A549 (cell line): ENCODE measurements around the gene PTPN14. TPM values are rescaled to one million over a fixed set of nuclear protein-coding genes. Genes with fewer than 3 reads are reported as not detected.

Experiments used
- ATAC-seq, 2 experiments: fragments of 200-7000 bp in 1 of 2; fragments of >200 bp in 1 of 2; cut with Nextera tagmentation in 1 of 2; cut with Tn5 transposase in 1 of 2; 3 replicates each; pipeline versions ENCODE4 v1.8.0 to v1.9.1; 2018 to 2020; ENCODE audit warnings: mild to moderate bottlenecking in 1 of 2, moderate library complexity in 1 of 2
- CTCF ChIA-PET: fragments of 300-600 bp; sonication (Branson Sonifier 250); formaldehyde crosslinking; extraction: SDS; loops from one replicate; lab custom pipeline; 2021; ENCODE audit warnings: antibody characterized with exemption, inconsistent platforms; lab: Yijun Ruan, JAX
- POLR2A ChIA-PET: fragments of 350-600 bp; formaldehyde crosslinking; extraction: SDS; loops from one replicate; lab custom pipeline; 2021; ENCODE audit warnings: antibody characterized with exemption, inconsistent platforms; lab: Yijun Ruan, JAX
- DNase-seq, 2 experiments: peaks; one replicate each; pipeline versions ENCODE4 v3.0.0 to v3.0.0-alpha.2; 2011 to 2016; ENCODE audit warnings: low read depth in 1 of 2, low spot score in 1 of 2
- FAIRE-seq: peaks from 2 replicates; lab custom pipeline; 2011; peaks lifted over from hg19 to GRCh38; lab: Jason Lieb, UNC
- H3K27ac ChIP-seq, 2 experiments: fragments of >200 bp; sonication (Bioruptor Twin); formaldehyde crosslinking; 3 replicates each; pipeline ENCODE4 v1.5.1; 2016 to 2017
- H3K4me1 ChIP-seq: fragments of >200 bp; sonication (Bioruptor Twin); formaldehyde crosslinking; 3 replicates; pipeline ENCODE4 v1.6.1; 2016
- H3K4me2 ChIP-seq: fragments of >200 bp; sonication (Bioruptor Twin); formaldehyde crosslinking; 3 replicates; pipeline ENCODE4 v1.6.1; 2016
- H3K4me3 ChIP-seq: fragments of >200 bp; sonication (Bioruptor Twin); formaldehyde crosslinking; 3 replicates; pipeline ENCODE4 v1.5.1; 2016
- H3K9me3 ChIP-seq: fragments of >200 bp; sonication (Bioruptor Twin); formaldehyde crosslinking; 3 replicates; pipeline ENCODE4 v1.6.1; 2016
- ATOH8 ChIP-seq: fragments of 250-450 bp; sonication (Bioruptor Pico); IDR thresholded peaks from 2 replicates; pipeline ENCODE4 v1.5.0; 2020; ENCODE audit warnings: low read depth, mild to moderate bottlenecking, moderate library complexity
- BCL3 ChIP-seq: fragments of >200 bp; sonication (Bioruptor Twin); formaldehyde crosslinking; IDR thresholded peaks from 3 replicates; pipeline ENCODE4 v1.6.1; 2016
- CBX2 ChIP-seq: fragments of 200-600 bp; sonication (generic); IDR thresholded peaks from 2 replicates; pipeline ENCODE4 v1.6.1; 2016; ENCODE audit warnings: low read depth, mild to moderate bottlenecking, borderline replicate concordance
- CBX8 ChIP-seq: fragments of 200-600 bp; sonication (generic); IDR thresholded peaks from 2 replicates; pipeline ENCODE4 v1.6.1; 2016
- CHD2 ChIP-seq: fragments of 150-350 bp; IDR thresholded peaks from 2 replicates; pipeline ENCODE4 v1.6.1; 2014; ENCODE audit warnings: low read length; ENCODE audit not compliant: partially characterized antibody
- EHMT2 ChIP-seq: fragments of 200-600 bp; sonication (generic); IDR thresholded peaks from 2 replicates; pipeline ENCODE4 v1.6.1; 2016; ENCODE audit warnings: antibody characterized with exemption, low read depth, mild to moderate bottlenecking, moderate library complexity
- FOXS1 ChIP-seq: fragments of 250-450 bp; sonication (Bioruptor Pico); IDR thresholded peaks from 2 replicates; pipeline ENCODE4 v1.5.0; 2020; ENCODE audit warnings: mild to moderate bottlenecking, moderate library complexity
- HDAC2 ChIP-seq: fragments of 200-600 bp; sonication (generic); IDR thresholded peaks from 2 replicates; pipeline ENCODE4 v1.6.1; 2016
- HOXB5 ChIP-seq: fragments of 250-450 bp; sonication (Bioruptor Pico); IDR thresholded peaks from 2 replicates; pipeline ENCODE4 v1.5.0; 2020; ENCODE audit warnings: mild to moderate bottlenecking, moderate library complexity
- JUN ChIP-seq, 2 experiments: fragments of >200 bp; sonication (Bioruptor Twin); formaldehyde crosslinking; IDR thresholded peaks; 2 replicates in 1 of 2; 3 replicates in 1 of 2; pipeline ENCODE4 v1.6.1; 2016 to 2017
- KDM5A ChIP-seq: fragments of 200-600 bp; sonication (generic); IDR thresholded peaks from 2 replicates; pipeline ENCODE4 v1.6.1; 2016; ENCODE audit warnings: antibody characterized with exemption, mild to moderate bottlenecking
- MYC ChIP-seq: IDR thresholded peaks from 2 replicates; pipeline ENCODE4 v1.6.1; 2012; ENCODE audit warnings: mild to moderate bottlenecking, inconsistent platforms, low read length, improper control_type of control experiment, borderline replicate concordance
- NR3C1 ChIP-seq: fragments of >200 bp; sonication (Bioruptor Twin); formaldehyde crosslinking; IDR thresholded peaks from 3 replicates; pipeline ENCODE4 v1.6.1; 2017
- PBX3 ChIP-seq: IDR thresholded peaks from 2 replicates; pipeline ENCODE4 v1.6.1; 2012
- PHF8 ChIP-seq: fragments of 200-600 bp; sonication (generic); IDR thresholded peaks from 2 replicates; pipeline ENCODE4 v1.6.1; 2016; ENCODE audit warnings: low read depth, mild to moderate bottlenecking, antibody characterized with exemption, moderate library complexity, borderline replicate concordance
- POLR2A ChIP-seq: IDR thresholded peaks from 2 replicates; pipeline ENCODE4 v1.6.1; 2012; ENCODE audit warnings: mild to moderate bottlenecking, low read length
- RFX5 ChIP-seq: fragments of 450-650 bp; IDR thresholded peaks from 2 replicates; pipeline ENCODE4 v1.7.1; 2014; ENCODE audit warnings: antibody characterized with exemption, mild to moderate bottlenecking, moderate library complexity
- SMC3 ChIP-seq: fragments of >200 bp; sonication (Bioruptor Twin); formaldehyde crosslinking; IDR thresholded peaks from 3 replicates; pipeline ENCODE4 v1.6.1; 2018; ENCODE audit warnings: inconsistent platforms
- ZC3H11A ChIP-seq: fragments of 450-650 bp; IDR thresholded peaks from 2 replicates; pipeline ENCODE4 v1.6.1; 2014; ENCODE audit warnings: antibody characterized with exemption, mild to moderate bottlenecking
- ZNF302 ChIP-seq: fragments of 250-450 bp; sonication (Bioruptor Pico); IDR thresholded peaks from 2 replicates; pipeline ENCODE4 v1.9.0; 2021; ENCODE audit warnings: inconsistent platforms, mild to moderate bottlenecking, moderate library complexity
- WGBS: methylation state at CpG from one replicate; pipeline ENCODE4 v1.1.6; 2017; ENCODE audit errors: missing lambda C conversion rate; 5-methylcytosine and 5-hydroxymethylcytosine counted together
- polyA plus RNA-seq, 4 experiments: library from polyadenylated mRNA; depleted of rRNA in 3 of 4; stranded (reverse); fragments of >200 nt; fragmentation: RNase III in 1 of 4; extraction: RNeasy Plus Mini Kit Qiagen cat#74134 plus additional on column Dnase treatment in 1 of 4; gene quantifications; 2 replicates in 3 of 4; 3 replicates in 1 of 4; pipeline ENCODE4 v1.2.3, GENCODE V29; 2011 to 2017
- TF ChIP-seq, protein P1 (sequence below): fragments of 250-450 bp; sonication (Bioruptor Pico); IDR thresholded peaks from 2 replicates; pipeline ENCODE4 v1.5.0; 2021; ENCODE audit warnings: mild to moderate bottlenecking, moderate library complexity, borderline replicate concordance
- TF ChIP-seq, protein P2 (sequence below): fragments of 450-650 bp; IDR thresholded peaks from 2 replicates; pipeline ENCODE4 v1.6.1; 2014; ENCODE audit warnings: antibody characterized with exemption
- TF ChIP-seq, protein P3 (sequence below): fragments of >200 bp; sonication (Bioruptor Twin); formaldehyde crosslinking; IDR thresholded peaks from 2 replicates; pipeline ENCODE4 v1.6.1; 2016

PTPN14 gene
- polyA plus RNA-seq, 2 of the 4 experiments (the other 2 are of a cell fraction), result 9.2 to 10.0 TPM

- H3K4me3 ChIP-seq, result no peak overlapping the region
- POLR2A ChIA-PET, result no interaction called here
- 79% methylated on average over 5 of the region's 5 CpGs for WGBS
- peaks cover 22% of the 10 kb centered on the region for H3K4me1 ChIP-seq
- CTCF ChIA-PET, result interaction anchor here (0.7 to 1.3 kb wide), 3 partner anchors 12 to 159 kb away, joined by 3 to 4 read pairs (median 3); no protein-coding TSS in a partner anchor
- TF ChIP-seq KDM5A, result no peak
- TF ChIP-seq, protein P1, sequence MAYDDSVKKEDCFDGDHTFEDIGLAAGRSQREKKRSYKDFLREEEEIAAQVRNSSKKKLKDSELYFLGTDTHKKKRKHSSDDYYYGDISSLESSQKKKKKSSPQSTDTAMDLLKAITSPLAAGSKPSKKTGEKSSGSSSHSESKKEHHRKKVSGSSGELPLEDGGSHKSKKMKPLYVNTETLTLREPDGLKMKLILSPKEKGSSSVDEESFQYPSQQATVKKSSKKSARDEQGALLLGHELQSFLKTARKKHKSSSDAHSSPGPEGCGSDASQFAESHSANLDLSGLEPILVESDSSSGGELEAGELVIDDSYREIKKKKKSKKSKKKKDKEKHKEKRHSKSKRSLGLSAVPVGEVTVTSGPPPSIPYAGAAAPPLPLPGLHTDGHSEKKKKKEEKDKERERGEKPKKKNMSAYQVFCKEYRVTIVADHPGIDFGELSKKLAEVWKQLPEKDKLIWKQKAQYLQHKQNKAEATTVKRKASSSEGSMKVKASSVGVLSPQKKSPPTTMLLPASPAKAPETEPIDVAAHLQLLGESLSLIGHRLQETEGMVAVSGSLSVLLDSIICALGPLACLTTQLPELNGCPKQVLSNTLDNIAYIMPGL, result no peak
- TF ChIP-seq HOXB5 (CRISPR knock-in tag), result no peak
- no peak for TF ChIP-seq RFX5
- no peak for TF ChIP-seq HDAC2
- no peak for TF ChIP-seq JUN (IDR thresholded peaks at IDR 0.05)
- TF ChIP-seq, protein P2, sequence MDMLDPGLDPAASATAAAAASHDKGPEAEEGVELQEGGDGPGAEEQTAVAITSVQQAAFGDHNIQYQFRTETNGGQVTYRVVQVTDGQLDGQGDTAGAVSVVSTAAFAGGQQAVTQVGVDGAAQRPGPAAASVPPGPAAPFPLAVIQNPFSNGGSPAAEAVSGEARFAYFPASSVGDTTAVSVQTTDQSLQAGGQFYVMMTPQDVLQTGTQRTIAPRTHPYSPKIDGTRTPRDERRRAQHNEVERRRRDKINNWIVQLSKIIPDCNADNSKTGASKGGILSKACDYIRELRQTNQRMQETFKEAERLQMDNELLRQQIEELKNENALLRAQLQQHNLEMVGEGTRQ, result no peak
- TF ChIP-seq CBX8, result no peak
- TF ChIP-seq SMC3, result no peak
- TF ChIP-seq EHMT2, result no peak
- H3K27ac ChIP-seq, result no peak overlapping the region
- H3K9me3 ChIP-seq, result no peaks in the 10 kb centered on the region
- no peak for DNase-seq
- peak; percentile 59 to 68; a peak in 4 of 6 replicates for ATAC-seq
- no peak overlapping the region for H3K4me2 ChIP-seq
- FAIRE-seq, result no peak
Observed at GRCh38 chr1:214491468-214492146, 59.8 kb downstream of the PTPN14 start.

DNA sequence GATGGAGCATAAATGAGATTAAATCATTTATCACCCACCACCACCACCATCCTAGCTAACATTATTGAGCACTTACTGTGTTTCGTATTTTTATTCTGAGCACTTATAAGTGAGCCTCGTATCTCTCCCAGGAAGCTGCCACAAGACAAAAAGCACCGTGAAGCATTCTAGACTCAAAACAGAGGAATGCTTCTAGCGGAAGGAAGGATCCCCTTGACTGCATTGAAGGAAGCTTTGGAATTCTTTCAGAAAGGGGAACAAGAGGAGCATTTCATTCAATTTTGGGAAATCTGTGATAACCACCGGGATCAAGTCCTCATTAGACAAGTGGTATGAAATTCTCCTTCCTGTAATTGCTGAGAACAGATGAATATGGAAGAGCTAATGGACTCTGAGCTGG, 66.3 kb downstream of the PTPN14 start:
- ATAC-seq, result no peak

More for the DNA sequence above, 66.3 kb downstream of the PTPN14 start:
- no peaks in the 10 kb centered on the region for H3K9me3 ChIP-seq
- ChIA-PET CTCF (interaction anchor here (0.8 to 6.0 kb wide), 2 partner anchors 9 to 166 kb away, joined by 3 to 27 read pairs; no protein-coding TSS in a partner anchor), POLR2A (no interaction called here)
- FAIRE-seq, result no peak
- no peak overlapping the region for H3K4me2 ChIP-seq
- peaks cover 19% of the 10 kb centered on the region for H3K4me1 ChIP-seq
- no peak for DNase-seq
- H3K27ac ChIP-seq, result no peak overlapping the region
- TF ChIP-seq, protein P2, result no peak
- TF ChIP-seq ZNF302 (CRISPR knock-in tag), result no peak
- TF ChIP-seq PHF8, result no peak
- no peak for TF ChIP-seq JUN (IDR thresholded peaks at IDR 0.05)
- no peak for TF ChIP-seq MYC
- no peak for TF ChIP-seq NR3C1
- TF ChIP-seq, protein P3, sequence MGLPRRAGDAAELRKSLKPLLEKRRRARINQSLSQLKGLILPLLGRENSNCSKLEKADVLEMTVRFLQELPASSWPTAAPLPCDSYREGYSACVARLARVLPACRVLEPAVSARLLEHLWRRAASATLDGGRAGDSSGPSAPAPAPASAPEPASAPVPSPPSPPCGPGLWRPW, result no peak
- no peak for TF ChIP-seq CBX2
- TF ChIP-seq EHMT2, result no peak
- TF ChIP-seq ZC3H11A, result no peak
- TF ChIP-seq CBX8, result no peak
- TF ChIP-seq FOXS1 (CRISPR knock-in tag), result no peak
- no peak for TF ChIP-seq PBX3
- no peak for TF ChIP-seq CHD2
- TF ChIP-seq BCL3, result no peak
- TF ChIP-seq, protein P1, result no peak
- TF ChIP-seq ATOH8 (CRISPR knock-in tag), result no peak
- TF ChIP-seq POLR2A, result no peak
- TF ChIP-seq, all 56 proteins: peak for 0
- no peak overlapping the region for H3K4me3 ChIP-seq
- WGBS, result 73% methylated on average over 5 of the region's 5 CpGs
